BLaER1 treated with 17β-estradiol and CSF1 and Interleukin-3, amounts not matched to agents 10 nM and 100 nM (cell line): ENCODE measurements around the gene JPH4.
A peak's percentile ranks its signal among the peaks of the same experiment; 100 is the strongest.

ENCODE experiments used
- H3K27ac ChIP-seq, 11 experiments: shearing (Covaris generic); formaldehyde crosslinking; 2 replicates each; pipeline ENCODE4 v1.8.1; 2022
- H3K27me3 ChIP-seq, 11 experiments: shearing (Covaris generic); formaldehyde crosslinking; 2 replicates each; pipeline ENCODE4 v1.8.1; 2022
- H3K36me3 ChIP-seq, 11 experiments: shearing (Covaris generic); formaldehyde crosslinking; 2 replicates each; pipeline ENCODE4 v1.8.1; 2022
- H3K4me1 ChIP-seq, 10 experiments: shearing (Covaris generic); formaldehyde crosslinking; 2 replicates each; pipeline ENCODE4 v1.8.1; 2022
- H3K4me2 ChIP-seq, 11 experiments: shearing (Covaris generic); formaldehyde crosslinking; 2 replicates each; pipeline ENCODE4 v1.8.1; 2022
- H3K4me3 ChIP-seq, 10 experiments: shearing (Covaris generic); formaldehyde crosslinking; 2 replicates each; pipeline ENCODE4 v1.8.1; 2022
- H3K9ac ChIP-seq, 11 experiments: shearing (Covaris generic); formaldehyde crosslinking; 2 replicates each; pipeline ENCODE4 v1.8.1; 2022
- H3K9me3 ChIP-seq, 11 experiments: shearing (Covaris generic); formaldehyde crosslinking; replicated peaks in 1 of 11; 2 replicates each; pipeline ENCODE4 v1.8.1; 2022
- H4K20me1 ChIP-seq, 11 experiments: shearing (Covaris generic); formaldehyde crosslinking; 2 replicates each; pipeline ENCODE4 v1.8.1; 2022
- Cebpa-rat ChIP-seq, 11 experiments: shearing (Covaris generic); IDR thresholded peaks; 2 replicates each; pipeline ENCODE4 v1.8.1; 2022

JPH4 gene

GRCh38 chr14:23578560-23579310 is at the start of gene JPH4:
TSS of gene JPH4 (minus strand) at chr14:23578790. CDS start at chr14:23577453, 1,337 bp downstream.
- H3K9ac ChIP-seq, result no peak within 1 kb of the TSS
- H3K4me3 ChIP-seq, result no peak within 1 kb of the TSS
- H3K4me2 ChIP-seq, result peak within 1 kb of the TSS in 8 of 11 experiments; percentile 15 to 46 (median 24); a peak in 8 of 22 replicates

GRCh38 chr14:23627961-23628360 is 49.4 kb upstream of the JPH4 start:
- Histone ChIP-seq H3K36me3 (no peaks in the 10 kb centered on the region), H3K4me2 (no peak overlapping the region), H3K4me3 (no peak overlapping the region), H3K9me3 (peaks cover 40 to 50% (median 46%) of the 10 kb centered on the region in 11 experiments), H3K9ac (no peak overlapping the region), H4K20me1 (no peaks in the 10 kb centered on the region), H3K27ac (no peak overlapping the region), H3K4me1 (peaks cover 0 to 7% (median 0%) of the 10 kb centered on the region in 10 experiments; a peak in 3 of 20 replicates), H3K27me3 (no peaks in the 10 kb centered on the region)
- TF ChIP-seq Cebpa-rat (IDR thresholded peaks at IDR 0.05), result no peak

More at GRCh38 chr14:23578560-23579310, at the start of gene JPH4:
- Histone ChIP-seq H3K36me3 (no peaks in the 10 kb centered on the region), H3K9me3 (peaks cover 0 to 11% (median 0%) of the 10 kb centered on the region in 11 experiments; a peak in 6 of 22 replicates), H3K4me1 (peaks cover 0 to 9% (median 5%) of the 10 kb centered on the region in 10 experiments; a peak in 10 of 20 replicates), H3K27ac (no peak within 1 kb of the TSS), H3K27me3 (peaks cover 27 to 43% (median 38%) of the 10 kb centered on the region in 11 experiments), H4K20me1 (no peaks in the 10 kb centered on the region)
- no peak for TF ChIP-seq Cebpa-rat (IDR thresholded peaks at IDR 0.05)

DNA sequence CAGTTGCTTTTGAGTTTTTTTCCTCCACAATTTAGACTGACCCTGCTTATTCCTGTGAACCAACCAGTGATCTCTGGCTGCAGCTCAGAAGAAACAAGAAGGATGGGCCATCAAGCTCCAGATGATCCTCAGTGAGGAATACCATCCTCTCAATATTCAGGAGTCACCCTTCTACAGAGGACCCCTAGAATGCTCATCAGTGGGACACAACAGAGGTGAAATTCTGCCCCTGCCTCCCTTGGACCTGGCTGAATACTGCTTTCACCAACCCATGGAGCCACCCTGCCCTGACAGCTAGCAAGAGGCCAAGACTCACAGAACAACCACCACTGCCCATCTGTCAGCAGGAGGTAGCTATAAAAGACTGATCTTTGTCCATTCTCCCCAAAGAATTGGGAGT is 48.4 kb upstream of the JPH4 start:
- TF ChIP-seq Cebpa-rat (IDR thresholded peaks at IDR 0.05), result no peak
- Histone ChIP-seq H3K27ac (no peak overlapping the region), H3K36me3 (no peaks in the 10 kb centered on the region), H3K4me1 (peaks cover 0 to 4% (median 0%) of the 10 kb centered on the region in 10 experiments; a peak in 3 of 20 replicates), H3K4me3 (no peak overlapping the region), H3K9me3 (peaks cover 48 to 60% (median 55%) of the 10 kb centered on the region in 11 experiments), H3K9ac (no peak overlapping the region), H3K4me2 (no peak overlapping the region), H3K27me3 (no peaks in the 10 kb centered on the region), H4K20me1 (no peaks in the 10 kb centered on the region)

- no peaks in the 10 kb centered on the region for H3K4me1 ChIP-seq
- no peaks in the 10 kb centered on the region for H3K36me3 ChIP-seq
- H3K4me3 ChIP-seq, result no peak overlapping the region
- peaks cover 48 to 64% (median 57%) of the 10 kb centered on the region in 11 experiments for H3K9me3 ChIP-seq
- H3K4me2 ChIP-seq, result no peak overlapping the region
- no peaks in the 10 kb centered on the region for H4K20me1 ChIP-seq
- H3K27me3 ChIP-seq, result no peaks in the 10 kb centered on the region
- TF ChIP-seq Cebpa-rat (IDR thresholded peaks at IDR 0.05), result no peak
- no peak overlapping the region for H3K9ac ChIP-seq
- H3K27ac ChIP-seq, result no peak overlapping the region
Observed at GRCh38 chr14:23624830-23625404, 46.3 kb upstream of the JPH4 start.

DNA sequence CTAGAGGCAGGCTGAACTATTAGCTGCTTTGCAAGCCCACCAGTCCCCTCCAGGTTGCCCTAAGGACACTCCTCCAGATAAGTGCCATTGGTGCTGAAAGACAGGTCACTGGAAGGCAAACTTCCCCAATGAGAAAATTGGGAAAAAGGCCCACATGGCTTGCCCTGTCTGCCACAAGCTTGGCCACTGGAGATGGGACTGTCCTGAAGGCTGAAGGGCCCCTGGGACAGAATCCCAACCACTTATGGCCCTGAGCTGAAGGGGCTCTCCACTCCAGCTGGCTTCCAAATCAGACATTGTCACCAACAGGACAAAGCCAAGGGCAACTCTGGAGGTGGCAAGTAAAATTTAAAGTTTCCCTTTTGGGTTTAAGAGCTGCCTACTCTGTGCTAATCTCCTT is 45.4 kb upstream of the JPH4 start:
- TF ChIP-seq Cebpa-rat (IDR thresholded peaks at IDR 0.05), result no peak
- no peaks in the 10 kb centered on the region for H4K20me1 ChIP-seq
- no peak overlapping the region for H3K9ac ChIP-seq
- no peak overlapping the region for H3K27ac ChIP-seq
- no peaks in the 10 kb centered on the region for H3K4me1 ChIP-seq
- H3K4me2 ChIP-seq, result no peak overlapping the region
- H3K4me3 ChIP-seq, result no peak overlapping the region
- H3K36me3 ChIP-seq, result no peaks in the 10 kb centered on the region
- H3K9me3 ChIP-seq, result peaks cover 48 to 64% (median 57%) of the 10 kb centered on the region in 11 experiments
- no peaks in the 10 kb centered on the region for H3K27me3 ChIP-seq

GRCh38 chr14:23622990-23623389 is 44.4 kb upstream of the JPH4 start:
- Histone ChIP-seq H3K4me2 (no peak overlapping the region), H3K4me3 (no peak overlapping the region), H3K4me1 (no peaks in the 10 kb centered on the region), H3K27ac (no peak overlapping the region), H3K9ac (no peak overlapping the region), H3K9me3 (peaks cover 48 to 64% (median 57%) of the 10 kb centered on the region in 11 experiments), H3K27me3 (no peaks in the 10 kb centered on the region), H4K20me1 (no peaks in the 10 kb centered on the region), H3K36me3 (no peaks in the 10 kb centered on the region)
- TF ChIP-seq Cebpa-rat (IDR thresholded peaks at IDR 0.05), result no peak

GRCh38 chr14:23621932-23622730 is 43.5 kb upstream of the JPH4 start:
- no peak overlapping the region for H3K4me2 ChIP-seq
- no peak overlapping the region for H3K9ac ChIP-seq
- no peaks in the 10 kb centered on the region for H4K20me1 ChIP-seq
- peaks cover 46 to 56% (median 52%) of the 10 kb centered on the region in 11 experiments for H3K9me3 ChIP-seq
- no peaks in the 10 kb centered on the region for H3K27me3 ChIP-seq
- no peak for TF ChIP-seq Cebpa-rat (IDR thresholded peaks at IDR 0.05)
- no peak overlapping the region for H3K4me3 ChIP-seq
- no peaks in the 10 kb centered on the region for H3K4me1 ChIP-seq
- H3K27ac ChIP-seq, result no peak overlapping the region
- H3K36me3 ChIP-seq, result no peaks in the 10 kb centered on the region

DNA sequence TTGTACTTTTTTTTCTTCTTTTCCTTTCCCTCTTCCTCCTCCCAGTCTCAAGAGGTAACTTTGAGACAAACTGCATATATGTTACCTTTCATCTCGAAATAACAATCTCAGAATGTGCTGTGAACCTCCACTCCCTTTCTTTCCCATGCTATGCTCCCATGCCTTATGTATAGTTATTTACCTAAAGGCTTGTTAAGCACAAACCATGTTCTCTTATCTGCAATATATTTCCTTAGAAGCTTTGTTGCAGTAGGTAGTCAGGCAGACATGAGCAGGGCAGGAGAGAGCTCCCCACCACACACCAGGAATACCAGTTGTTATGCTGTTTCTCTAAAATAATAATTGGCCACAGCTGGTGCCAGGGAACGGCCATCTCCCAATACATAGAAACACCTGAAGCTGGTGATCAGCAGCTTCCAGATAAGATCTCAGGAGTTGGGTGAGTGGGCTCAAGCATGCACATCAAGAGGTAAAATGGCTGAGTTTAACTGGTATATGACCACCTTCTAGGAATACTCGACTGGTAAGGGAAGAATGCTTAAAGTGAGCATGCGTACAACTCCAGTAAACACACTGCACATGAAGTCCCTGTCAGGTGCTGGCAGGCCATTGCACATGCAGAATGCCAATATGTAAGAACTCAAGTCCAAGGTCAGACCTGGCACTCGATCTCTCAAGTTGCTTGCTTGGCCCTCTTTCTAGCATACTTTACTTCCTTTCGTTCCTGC is 42.8 kb upstream of the JPH4 start:
- no peaks in the 10 kb centered on the region for H3K36me3 ChIP-seq
- no peaks in the 10 kb centered on the region for H4K20me1 ChIP-seq
- TF ChIP-seq Cebpa-rat (IDR thresholded peaks at IDR 0.05), result no peak
- peaks cover 40 to 50% (median 45%) of the 10 kb centered on the region in 11 experiments for H3K9me3 ChIP-seq
- no peak overlapping the region for H3K4me3 ChIP-seq
- peaks cover 0 to 2% (median 0%) of the 10 kb centered on the region in 10 experiments; a peak in 7 of 20 replicates for H3K4me1 ChIP-seq
- no peak overlapping the region for H3K4me2 ChIP-seq
- no peak overlapping the region for H3K27ac ChIP-seq
- no peaks in the 10 kb centered on the region for H3K27me3 ChIP-seq
- no peak overlapping the region for H3K9ac ChIP-seq
